ENCODE measurements around the gene CELSR3.

The CELSR3 gene

DNA sequence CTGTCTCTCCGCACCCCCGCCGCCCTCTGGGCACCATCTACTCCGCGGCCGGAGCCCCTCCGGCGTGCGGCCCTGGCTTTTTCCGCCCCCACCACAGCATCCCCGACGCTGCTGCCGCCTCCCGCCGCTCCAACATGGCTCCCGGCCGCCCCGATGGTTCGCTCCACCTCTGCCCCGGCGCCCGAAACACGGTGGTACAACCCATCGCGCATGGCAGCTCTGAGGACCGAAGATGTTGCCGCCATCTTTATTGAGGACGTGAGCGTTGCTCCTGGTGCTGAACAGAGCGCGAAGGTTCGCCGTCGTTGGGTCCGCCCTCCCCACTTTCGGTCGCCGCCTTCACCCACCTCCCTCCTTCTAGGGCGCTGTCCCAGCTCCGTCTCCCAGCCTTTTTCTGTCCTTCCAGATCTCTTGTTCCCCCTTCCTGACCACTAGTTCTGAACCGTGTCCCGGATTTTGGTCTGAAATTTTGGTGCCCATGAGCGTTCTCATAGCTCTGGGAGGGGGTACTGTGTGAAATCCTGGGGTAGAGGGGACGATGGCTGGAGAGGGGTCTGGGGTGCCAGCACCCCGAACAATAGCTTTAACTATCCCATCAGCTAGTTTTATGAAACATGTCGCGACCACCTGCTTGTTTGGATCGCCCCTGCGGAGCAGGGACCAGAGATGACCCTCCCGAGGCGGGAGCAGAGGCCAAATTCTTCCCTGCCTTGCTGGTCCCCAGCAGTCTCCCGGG lies at the start of gene CELSR3:
Gene CELSR3 (minus strand): TSS at position 134 of the 736 bp plus-strand sequence. CDS start 252 bp downstream, outside the sequence.
- peak; percentile 88 for DNase-seq (ENCODE audit: low spot score)

- no peak for DNase-seq (ENCODE audit: low spot score)
Observed at GRCh38 chr3:48711727-48712126, 49.0 kb upstream of the CELSR3 start.

- no peak for DNase-seq (ENCODE audit: low spot score)
Observed at GRCh38 chr3:48709051-48709461, 46.4 kb upstream of the CELSR3 start.

- no peak for DNase-seq (ENCODE audit: low spot score)
Observed at GRCh38 chr3:48708481-48708889, 45.8 kb upstream of the CELSR3 start.

DNA sequence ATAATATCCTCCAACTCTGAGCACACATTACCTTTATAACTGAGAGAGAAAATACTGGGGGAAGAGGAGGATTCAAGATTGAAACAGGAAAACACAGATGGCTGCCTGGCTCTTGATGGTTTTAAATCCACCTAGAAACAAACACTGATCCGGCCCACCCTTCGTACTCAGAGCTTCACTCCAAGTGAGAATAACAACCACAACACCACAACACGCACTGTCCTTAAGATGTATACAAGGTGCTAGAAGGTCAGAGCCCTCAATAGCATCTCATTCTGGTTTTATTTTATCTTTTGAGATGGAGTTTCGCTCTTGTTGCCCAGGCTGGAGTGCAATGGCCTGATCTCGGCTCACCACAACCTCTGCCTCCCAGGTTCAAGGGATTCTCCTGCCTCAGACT lies 44.5 kb upstream of the CELSR3 start:
- no peak for DNase-seq (ENCODE audit: low spot score)

GRCh38 chr3:48702320-48702920 lies 39.7 kb upstream of the CELSR3 start:
- no peak for DNase-seq (ENCODE audit: low spot score)

DNA sequence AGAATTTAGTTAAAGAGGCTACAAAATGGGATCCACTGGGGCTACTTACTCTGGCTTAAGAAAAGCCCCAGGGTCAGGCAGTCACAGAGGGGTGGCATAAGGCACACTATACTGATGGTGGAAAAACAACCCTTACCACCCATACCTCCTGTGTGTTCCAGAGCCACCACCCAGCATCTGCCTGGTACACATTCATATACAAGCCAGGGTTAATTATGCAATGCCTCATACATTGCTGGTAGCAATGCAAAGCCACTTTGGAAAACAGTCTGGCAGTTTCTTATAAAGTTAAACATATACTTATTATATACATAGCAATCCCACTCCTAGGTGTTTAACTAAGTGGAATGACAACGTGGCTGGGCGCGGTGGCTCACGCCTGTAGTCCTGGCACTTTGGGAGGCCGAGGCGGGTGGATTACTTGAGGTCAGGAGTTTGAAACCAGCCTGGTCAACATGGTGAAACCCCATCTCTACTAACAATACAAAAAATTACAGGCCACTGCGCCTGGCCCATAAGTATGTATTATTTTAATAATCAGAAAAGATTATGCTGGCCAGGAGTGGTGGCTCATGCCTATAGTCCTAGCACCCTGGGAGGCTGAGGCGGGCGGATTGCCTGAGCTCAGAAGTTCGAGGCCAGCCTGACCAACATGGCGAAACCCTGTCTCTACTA lies 38.2 kb upstream of the CELSR3 start:
- no peak for DNase-seq (ENCODE audit: low spot score)

- DNase-seq (ENCODE audit: low spot score): no peak
Observed at GRCh38 chr3:48698891-48699290, 36.2 kb upstream of the CELSR3 start.

DNA sequence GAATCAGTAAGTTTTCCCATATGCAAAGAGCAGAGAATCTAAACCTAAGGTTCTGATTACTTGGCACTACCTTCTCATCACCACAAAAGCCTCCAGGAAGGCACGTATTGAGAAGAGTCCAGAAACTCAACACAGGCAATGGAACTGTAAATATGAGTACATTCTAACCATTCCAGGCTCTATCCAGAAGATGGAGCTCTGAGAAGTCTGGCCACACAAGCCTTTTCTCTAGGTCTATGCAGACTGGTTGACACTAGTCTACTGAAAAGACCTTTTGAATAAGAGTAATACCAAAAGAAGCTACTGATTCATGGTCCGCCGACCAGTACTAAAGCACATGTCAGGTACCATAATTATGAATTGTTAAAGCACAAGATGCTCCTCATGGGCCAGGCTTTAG lies 35.3 kb upstream of the CELSR3 start:
- DNase-seq (ENCODE audit: low spot score): no peak

GRCh38 chr3:48696601-48697000 lies 33.9 kb upstream of the CELSR3 start:
- no peak for DNase-seq (ENCODE audit: low spot score)

- DNase-seq (ENCODE audit: low spot score): no peak
Observed at GRCh38 chr3:48696156-48696555, 33.5 kb upstream of the CELSR3 start.

GRCh38 chr3:48695393-48695753 lies 32.7 kb upstream of the CELSR3 start:
- peak; percentile 81 for DNase-seq (ENCODE audit: low spot score)

GRCh38 chr3:48694610-48695392 lies 32.1 kb upstream of the CELSR3 start:
- DNase-seq (ENCODE audit: low spot score): peak; percentile 85

- DNase-seq (ENCODE audit: low spot score): no peak
Observed at GRCh38 chr3:48693826-48694225, 31.1 kb upstream of the CELSR3 start.

- DNase-seq (ENCODE audit: low spot score): no peak
Observed at GRCh38 chr3:48692551-48692950, 29.9 kb upstream of the CELSR3 start.

DNA sequence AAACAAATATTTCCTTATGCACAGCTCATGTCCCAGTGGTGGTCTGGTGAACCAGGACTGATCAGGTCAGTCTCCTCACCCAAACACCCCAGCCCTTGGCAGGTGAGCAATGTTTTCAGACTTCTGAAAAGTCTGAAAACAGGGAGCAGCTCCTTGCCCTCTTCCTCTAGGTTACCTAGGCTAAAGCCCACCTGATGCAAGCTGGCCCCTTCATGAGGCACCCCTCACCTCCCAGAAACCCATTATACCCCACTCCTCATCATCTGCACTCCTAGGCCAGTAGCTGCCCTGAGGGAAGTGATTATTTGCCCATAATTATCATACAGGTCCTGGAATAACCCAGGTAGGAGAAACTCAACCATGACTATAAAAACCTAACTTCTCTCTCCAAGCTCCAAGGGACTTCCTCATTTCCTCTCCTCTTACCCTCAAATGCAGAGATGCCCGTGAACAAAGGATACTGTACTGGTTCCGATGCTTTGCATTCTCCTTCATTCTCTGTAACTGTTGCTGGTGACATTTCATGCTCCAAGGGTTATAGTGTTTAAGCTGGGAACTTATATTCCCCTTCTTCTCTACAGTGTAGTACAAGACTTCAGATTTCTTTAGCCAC lies 28.3 kb upstream of the CELSR3 start:
- no peak for DNase-seq (ENCODE audit: low spot score)

DNA sequence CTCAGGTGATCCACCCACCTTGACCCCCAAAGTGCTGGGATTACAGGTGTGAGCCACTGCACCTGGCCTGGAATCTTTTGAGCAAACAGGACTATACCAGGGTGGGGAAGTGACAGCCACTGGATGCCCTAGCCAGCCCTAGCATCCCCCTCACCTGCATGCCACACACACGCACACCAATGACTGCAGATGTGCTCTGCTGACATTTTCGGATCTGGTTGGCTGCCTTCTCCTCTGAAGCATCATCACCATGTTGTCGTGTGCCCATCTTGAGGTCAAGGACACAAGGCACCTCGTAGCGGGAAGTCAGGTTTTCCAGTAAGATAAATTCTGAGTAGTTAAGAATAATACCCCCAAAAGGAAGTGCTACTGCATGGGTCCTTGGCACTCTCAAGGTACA lies 26.7 kb upstream of the CELSR3 start:
- DNase-seq (ENCODE audit: low spot score): no peak

DNA sequence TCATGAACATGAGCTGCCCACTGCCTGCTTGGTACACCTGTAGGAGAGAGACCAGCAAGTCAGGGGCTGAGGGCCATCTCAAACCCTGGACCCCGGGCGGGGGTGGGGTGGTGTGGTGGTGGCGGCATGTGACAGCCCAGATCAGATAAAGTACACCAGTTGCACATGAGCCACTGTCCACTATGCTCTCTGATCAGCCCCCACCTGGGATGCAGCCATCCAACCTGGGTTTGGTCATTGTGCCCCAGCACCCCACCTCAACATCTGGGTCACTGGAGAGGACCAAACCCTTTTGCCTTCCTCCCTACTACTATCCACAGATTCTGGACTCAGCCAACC lies 26.0 kb upstream of the CELSR3 start:
- DNase-seq (ENCODE audit: low spot score): no peak

GRCh38 chr3:48688032-48688736 lies 25.5 kb upstream of the CELSR3 start:
- DNase-seq (ENCODE audit: low spot score): no peak

DNA sequence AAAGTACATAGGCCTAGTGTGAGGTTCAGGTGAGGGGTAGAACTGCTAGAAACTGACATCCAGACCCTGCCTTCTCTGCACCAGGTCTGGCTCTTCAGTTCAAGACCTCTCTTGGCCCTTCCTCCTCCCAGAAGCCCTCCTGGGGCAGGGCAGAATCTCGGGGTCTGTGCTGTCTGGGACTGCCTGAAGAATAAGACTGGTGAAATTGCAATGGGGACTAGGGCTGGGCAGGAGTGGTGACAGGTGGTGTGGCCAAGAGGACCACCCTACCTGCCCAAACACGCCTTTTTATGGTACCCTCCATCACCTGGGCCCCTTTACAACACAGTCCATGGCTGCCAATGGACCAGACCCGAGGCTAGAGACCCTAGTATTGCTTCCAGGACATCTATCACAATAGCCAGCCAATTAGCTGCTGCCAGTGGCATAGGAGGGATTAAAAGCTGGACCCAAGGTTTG lies 24.6 kb upstream of the CELSR3 start:
- no peak for DNase-seq (ENCODE audit: low spot score)

GRCh38 chr3:48686538-48687219 lies 24.0 kb upstream of the CELSR3 start:
- DNase-seq (ENCODE audit: low spot score): no peak

Measured in AG20443 (cell line).